ENCODE measurements around the gene POLR3B. TPM values are rescaled to one million over a fixed set of nuclear protein-coding genes. Genes with fewer than 3 reads are reported as not detected.

The POLR3B gene
- total and polyA plus RNA-seq, 3 donors from 2014 or later = 9.1 to 15.3 (median 13.0) TPM

DNA sequence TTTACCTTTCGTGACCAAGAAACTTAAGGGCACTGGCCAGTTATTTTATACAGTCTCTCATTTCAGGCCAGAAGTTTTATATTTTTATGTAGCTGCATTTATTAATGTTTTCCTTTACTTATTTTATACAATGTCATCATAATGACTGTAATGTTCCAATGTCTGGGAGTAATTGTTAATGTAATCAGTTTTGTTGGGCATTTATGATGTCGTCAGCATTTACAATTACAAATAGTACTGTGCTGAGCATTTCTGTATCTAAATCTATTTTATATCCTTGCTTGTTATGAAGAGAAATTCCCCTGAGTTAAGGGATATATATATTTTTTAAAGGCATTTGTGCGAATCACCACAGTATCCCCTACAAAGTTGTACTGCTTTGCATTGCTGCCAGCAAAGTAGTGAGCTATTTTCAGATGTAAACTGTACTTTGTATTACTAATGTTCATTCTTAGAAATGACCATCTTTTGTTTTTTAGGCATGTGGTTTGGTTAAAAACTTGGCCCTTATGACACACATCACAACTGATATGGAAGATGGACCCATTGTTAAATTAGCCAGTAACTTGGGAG, 74.4 kb downstream of the POLR3B start:
- H3K27me3 ChIP-seq = no peaks in the 10 kb centered on the region
- H3K27ac ChIP-seq = no peak overlapping the region
- H3K36me3 ChIP-seq (ENCODE audit: low read depth, missing control alignments) = no peaks in the 10 kb centered on the region
- no peaks in the 10 kb centered on the region for H3K9me3 ChIP-seq
- intact Hi-C loops (cut with DNase I; ENCODE audit: low total_unique reads) = no loop called here
- DNase-seq = no peak
- no peak overlapping the region for H3K4me3 ChIP-seq
- TF ChIP-seq, protein P1, sequence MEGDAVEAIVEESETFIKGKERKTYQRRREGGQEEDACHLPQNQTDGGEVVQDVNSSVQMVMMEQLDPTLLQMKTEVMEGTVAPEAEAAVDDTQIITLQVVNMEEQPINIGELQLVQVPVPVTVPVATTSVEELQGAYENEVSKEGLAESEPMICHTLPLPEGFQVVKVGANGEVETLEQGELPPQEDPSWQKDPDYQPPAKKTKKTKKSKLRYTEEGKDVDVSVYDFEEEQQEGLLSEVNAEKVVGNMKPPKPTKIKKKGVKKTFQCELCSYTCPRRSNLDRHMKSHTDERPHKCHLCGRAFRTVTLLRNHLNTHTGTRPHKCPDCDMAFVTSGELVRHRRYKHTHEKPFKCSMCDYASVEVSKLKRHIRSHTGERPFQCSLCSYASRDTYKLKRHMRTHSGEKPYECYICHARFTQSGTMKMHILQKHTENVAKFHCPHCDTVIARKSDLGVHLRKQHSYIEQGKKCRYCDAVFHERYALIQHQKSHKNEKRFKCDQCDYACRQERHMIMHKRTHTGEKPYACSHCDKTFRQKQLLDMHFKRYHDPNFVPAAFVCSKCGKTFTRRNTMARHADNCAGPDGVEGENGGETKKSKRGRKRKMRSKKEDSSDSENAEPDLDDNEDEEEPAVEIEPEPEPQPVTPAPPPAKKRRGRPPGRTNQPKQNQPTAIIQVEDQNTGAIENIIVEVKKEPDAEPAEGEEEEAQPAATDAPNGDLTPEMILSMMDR (IDR thresholded peaks at IDR 0.05) = no peak
- TF ChIP-seq POLR2A (IDR thresholded peaks at IDR 0.05) = no peak
- 87 to 88% methylated on average over 3 of the region's 3 CpGs for WGBS, 2 donors
- peaks cover 22% of the 10 kb centered on the region for H3K4me1 ChIP-seq

DNA sequence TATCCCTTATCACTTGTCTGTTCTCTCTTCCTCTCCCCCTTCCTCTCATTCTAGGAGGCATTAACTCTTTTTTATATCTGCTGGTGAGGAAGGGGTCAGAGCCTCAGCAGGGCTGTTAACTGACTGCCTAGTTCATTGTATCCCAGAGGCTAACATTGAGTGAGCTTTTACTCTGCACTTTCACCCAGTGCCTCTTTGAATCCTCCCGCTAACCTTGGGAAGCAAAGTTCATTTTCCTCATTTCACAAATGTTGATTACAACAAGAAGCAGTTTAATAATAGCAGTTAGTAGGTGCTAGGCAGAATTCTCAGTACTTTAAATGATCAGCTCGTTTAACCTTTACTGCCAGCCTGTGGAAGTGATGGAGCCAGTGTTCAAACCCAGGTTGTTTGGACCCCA, 75.5 kb downstream of the POLR3B start:
- no peaks in the 10 kb centered on the region for H3K27me3 ChIP-seq
- H3K27ac ChIP-seq = no peak overlapping the region
- peaks cover 16% of the 10 kb centered on the region for H3K4me1 ChIP-seq
- no peak for TF ChIP-seq POLR2A (IDR thresholded peaks at IDR 0.05)
- TF ChIP-seq, protein P1 (IDR thresholded peaks at IDR 0.05) = no peak
- 83 to 94% methylated on average over 2 of the region's 2 CpGs for WGBS, 2 donors
- H3K4me3 ChIP-seq = no peak overlapping the region
- no peak for DNase-seq
- no peaks in the 10 kb centered on the region for H3K9me3 ChIP-seq
- H3K36me3 ChIP-seq (ENCODE audit: low read depth, missing control alignments) = no peaks in the 10 kb centered on the region
- intact Hi-C loops (cut with DNase I; ENCODE audit: low total_unique reads) = no loop called here

DNA sequence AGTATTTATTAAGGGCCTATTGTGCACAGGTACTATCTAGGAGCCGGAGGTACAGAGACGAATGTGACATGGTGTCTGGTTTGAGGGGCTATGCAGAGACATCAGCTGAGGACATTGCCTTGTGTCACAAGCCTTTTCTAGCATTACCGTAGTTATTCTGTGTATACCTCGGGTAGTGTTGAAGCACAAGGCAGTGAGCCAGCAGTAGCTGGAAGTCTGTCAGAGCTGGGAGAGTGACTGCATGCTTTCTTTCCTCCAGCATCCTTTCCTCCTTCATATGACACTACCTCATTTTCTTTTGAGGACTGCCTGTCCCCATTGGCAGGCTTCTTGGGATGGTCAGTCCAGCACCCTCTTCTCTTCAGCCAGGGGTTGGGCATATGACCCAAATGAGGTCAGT, 77.0 kb downstream of the POLR3B start:
- no peak overlapping the region for H3K27ac ChIP-seq
- no peaks in the 10 kb centered on the region for H3K27me3 ChIP-seq
- H3K4me1 ChIP-seq = peaks cover 2% of the 10 kb centered on the region
- no peak for DNase-seq
- H3K4me3 ChIP-seq = no peak overlapping the region
- intact Hi-C loops (cut with DNase I; ENCODE audit: low total_unique reads) = no loop called here
- TF ChIP-seq POLR2A (IDR thresholded peaks at IDR 0.05) = no peak
- TF ChIP-seq, protein P1 (IDR thresholded peaks at IDR 0.05) = no peak
- whole genome bisulfite sequencing, 2 donors = 93 to 95% methylated on average over 4 of the region's 4 CpGs
- H3K9me3 ChIP-seq = no peaks in the 10 kb centered on the region
- no peaks in the 10 kb centered on the region for H3K36me3 ChIP-seq (ENCODE audit: low read depth, missing control alignments)

DNA sequence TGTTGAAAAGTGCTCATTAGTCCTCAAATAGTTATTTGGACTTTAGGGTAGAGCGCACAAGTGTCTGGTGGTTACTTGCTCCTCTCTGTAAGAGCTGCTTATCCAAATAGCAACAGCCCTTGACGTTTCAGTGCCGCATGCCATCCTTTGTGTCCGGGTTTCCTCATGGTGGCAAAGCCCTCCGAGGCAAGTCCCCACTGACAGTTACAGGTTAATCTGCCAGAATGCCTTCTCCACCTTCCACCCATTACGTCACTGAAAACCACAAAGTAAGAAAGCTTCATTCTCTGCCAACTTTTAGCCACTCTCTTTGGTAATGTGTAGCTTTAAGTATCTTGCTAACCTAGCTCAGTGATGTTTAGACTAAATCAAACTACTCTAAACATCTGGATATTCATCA, 78.6 kb downstream of the POLR3B start:
- no peaks in the 10 kb centered on the region for H3K36me3 ChIP-seq (ENCODE audit: low read depth, missing control alignments)
- WGBS, 2 donors = 87 to 91% methylated on average over 6 of the region's 6 CpGs
- H3K4me1 ChIP-seq = no peaks in the 10 kb centered on the region
- intact Hi-C loops (cut with DNase I; ENCODE audit: low total_unique reads) = no loop called here
- H3K27me3 ChIP-seq = no peaks in the 10 kb centered on the region
- no peak overlapping the region for H3K4me3 ChIP-seq
- H3K9me3 ChIP-seq = no peaks in the 10 kb centered on the region
- no peak for DNase-seq
- H3K27ac ChIP-seq = no peak overlapping the region
- TF ChIP-seq, protein P1 (IDR thresholded peaks at IDR 0.05) = no peak
- no peak for TF ChIP-seq POLR2A (IDR thresholded peaks at IDR 0.05)

DNA sequence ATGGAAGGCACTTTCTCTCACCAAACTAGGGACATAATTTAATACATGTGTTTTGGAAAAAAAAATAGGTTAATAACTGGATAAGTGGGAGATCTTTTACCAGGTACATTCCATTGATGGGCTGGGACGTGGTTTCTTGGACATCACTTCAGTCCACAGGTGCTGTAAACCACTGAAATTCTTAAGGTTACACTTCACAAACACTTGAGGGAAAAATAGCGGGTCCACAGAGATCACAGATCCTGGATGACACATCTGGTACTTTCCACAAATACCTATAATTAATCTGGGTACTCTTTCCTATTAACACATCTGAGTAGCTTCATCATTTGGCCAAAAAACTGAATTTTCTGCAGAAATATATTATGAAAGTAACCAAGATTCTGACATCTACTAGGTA, 85.0 kb downstream of the POLR3B start:
- intact Hi-C loops (cut with DNase I; ENCODE audit: low total_unique reads) = no loop called here
- Histone ChIP-seq H3K27ac (no peak overlapping the region), H3K4me1 (no peaks in the 10 kb centered on the region), H3K9me3 (no peaks in the 10 kb centered on the region), H3K36me3 (ENCODE audit: low read depth, missing control alignments) (no peaks in the 10 kb centered on the region), H3K27me3 (no peaks in the 10 kb centered on the region), H3K4me3 (no peak overlapping the region)
- TF ChIP-seq POLR2A (IDR thresholded peaks at IDR 0.05) = no peak
- TF ChIP-seq, protein P1 (IDR thresholded peaks at IDR 0.05) = no peak
- WGBS, 2 donors = 88 to 95% methylated on average over 2 of the region's 2 CpGs
- no peak for DNase-seq

All from testis (tissue), 3 donors.